Upper lobe of left lung (tissue), 4 donors: ENCODE data around the gene SDK2.
"Not testable (repeated sequence)": the region's sequence is repeated elsewhere in the genome, so short reads cannot be mapped to it uniquely, and the experiment has no call there.

Source experiments
- CTCF ChIP-seq, 6 experiments: fragments of 450-650 bp in 4 of 6; fragments of 200-600 bp in 2 of 6; sonication (generic) in 2 of 6; IDR thresholded peaks; one replicate each; pipeline ENCODE4 v1.5.1; 2016 to 2019; ENCODE audit warnings: antibody characterized with exemption in 6 of 6
- POLR2AphosphoS5 ChIP-seq, 2 donors: sonication (generic); formaldehyde crosslinking; IDR thresholded peaks; one replicate each; pipeline ENCODE4 v1.5.1; 2017; ENCODE audit warnings: antibody characterized with exemption in 2 of 2

GRCh38 chr17:73308959-73309358 is 335.3 kb downstream of the SDK2 start:
- not testable (repeated sequence) for TF ChIP-seq POLR2AphosphoS5, CTCF (IDR thresholded peaks at IDR 0.05)
